ENCODE data around the gene FCRL6.

GRCh38 chr1:159860456-159860855, 58.3 kb downstream of the FCRL6 start:
- no peak for TF ChIP-seq EP300 (IDR thresholded peaks at IDR 0.05; ENCODE audit: borderline replicate concordance)
- TF ChIP-seq CEBPB (IDR thresholded peaks at IDR 0.05) = no peak
- no peak for TF ChIP-seq MAX (IDR thresholded peaks at IDR 0.05)
- no peak for TF ChIP-seq CREB1 (IDR thresholded peaks at IDR 0.05; ENCODE audit: low read depth)
- TF ChIP-seq TEAD4 (IDR thresholded peaks at IDR 0.05) = no peak
- TF ChIP-seq RAD21 (IDR thresholded peaks at IDR 0.05; ENCODE audit: low read depth) = no peak
- TF ChIP-seq, protein P1, sequence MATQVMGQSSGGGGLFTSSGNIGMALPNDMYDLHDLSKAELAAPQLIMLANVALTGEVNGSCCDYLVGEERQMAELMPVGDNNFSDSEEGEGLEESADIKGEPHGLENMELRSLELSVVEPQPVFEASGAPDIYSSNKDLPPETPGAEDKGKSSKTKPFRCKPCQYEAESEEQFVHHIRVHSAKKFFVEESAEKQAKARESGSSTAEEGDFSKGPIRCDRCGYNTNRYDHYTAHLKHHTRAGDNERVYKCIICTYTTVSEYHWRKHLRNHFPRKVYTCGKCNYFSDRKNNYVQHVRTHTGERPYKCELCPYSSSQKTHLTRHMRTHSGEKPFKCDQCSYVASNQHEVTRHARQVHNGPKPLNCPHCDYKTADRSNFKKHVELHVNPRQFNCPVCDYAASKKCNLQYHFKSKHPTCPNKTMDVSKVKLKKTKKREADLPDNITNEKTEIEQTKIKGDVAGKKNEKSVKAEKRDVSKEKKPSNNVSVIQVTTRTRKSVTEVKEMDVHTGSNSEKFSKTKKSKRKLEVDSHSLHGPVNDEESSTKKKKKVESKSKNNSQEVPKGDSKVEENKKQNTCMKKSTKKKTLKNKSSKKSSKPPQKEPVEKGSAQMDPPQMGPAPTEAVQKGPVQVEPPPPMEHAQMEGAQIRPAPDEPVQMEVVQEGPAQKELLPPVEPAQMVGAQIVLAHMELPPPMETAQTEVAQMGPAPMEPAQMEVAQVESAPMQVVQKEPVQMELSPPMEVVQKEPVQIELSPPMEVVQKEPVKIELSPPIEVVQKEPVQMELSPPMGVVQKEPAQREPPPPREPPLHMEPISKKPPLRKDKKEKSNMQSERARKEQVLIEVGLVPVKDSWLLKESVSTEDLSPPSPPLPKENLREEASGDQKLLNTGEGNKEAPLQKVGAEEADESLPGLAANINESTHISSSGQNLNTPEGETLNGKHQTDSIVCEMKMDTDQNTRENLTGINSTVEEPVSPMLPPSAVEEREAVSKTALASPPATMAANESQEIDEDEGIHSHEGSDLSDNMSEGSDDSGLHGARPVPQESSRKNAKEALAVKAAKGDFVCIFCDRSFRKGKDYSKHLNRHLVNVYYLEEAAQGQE (IDR thresholded peaks at IDR 0.05; ENCODE audit: low read depth) = no peak
- no peak for TF ChIP-seq NFIC (IDR thresholded peaks at IDR 0.05)
- no peak for TF ChIP-seq TAF1 (IDR thresholded peaks at IDR 0.05; ENCODE audit: low read depth)
- no peak for TF ChIP-seq TCF12 (IDR thresholded peaks at IDR 0.05; ENCODE audit: low read depth)
- no peak for TF ChIP-seq EGR1 (IDR thresholded peaks at IDR 0.05)
- no peak for TF ChIP-seq ZBTB7A (IDR thresholded peaks at IDR 0.05; ENCODE audit: low read depth)
- TF ChIP-seq USF1 (IDR thresholded peaks at IDR 0.05) = no peak
- TF ChIP-seq YY1 (IDR thresholded peaks at IDR 0.05; ENCODE audit: low read depth) = no peak
